NCI-H2029 (cell line): ENCODE measurements around the gene VDAC1.

Experiments
- DNase-seq: peaks from one replicate; lab custom pipeline; 2025; lab: John Stamatoyannopoulos, UW

Gene VDAC1

GRCh38 chr5:133926489-133927299 lies 78.1 kb downstream of the VDAC1 start:
- DNase-seq = no peak

DNA sequence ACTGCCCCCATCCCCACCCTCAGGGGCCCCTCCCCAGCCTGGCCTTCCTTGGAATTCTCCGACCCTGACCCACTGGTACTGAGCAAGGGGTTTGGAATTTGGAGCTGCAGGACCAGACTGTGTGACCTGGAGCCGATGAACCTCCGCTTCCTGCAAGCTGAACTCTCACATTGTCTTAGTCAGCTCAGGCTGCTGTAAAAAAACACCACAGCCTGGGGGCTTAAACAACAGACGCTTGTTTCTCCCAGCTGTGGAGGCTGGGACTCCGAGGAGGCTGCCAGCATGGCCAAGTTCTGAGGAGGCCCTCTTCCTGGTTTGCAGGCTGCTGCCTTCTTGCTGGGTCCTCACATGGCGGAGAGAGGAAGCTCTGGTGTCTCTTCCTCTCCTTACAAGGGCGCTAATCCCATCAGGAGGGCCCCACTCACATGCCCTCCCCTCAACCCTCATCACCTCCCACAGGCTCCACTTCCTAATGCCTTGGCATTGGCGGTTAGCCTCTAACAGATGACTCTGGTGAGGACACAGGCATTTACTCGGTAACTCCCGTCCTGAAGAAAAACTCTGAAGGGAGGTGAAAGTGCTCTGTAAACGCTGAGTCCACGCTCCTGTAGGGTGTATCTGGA lies 78.8 kb downstream of the VDAC1 start:
- DNase-seq = no peak

DNA sequence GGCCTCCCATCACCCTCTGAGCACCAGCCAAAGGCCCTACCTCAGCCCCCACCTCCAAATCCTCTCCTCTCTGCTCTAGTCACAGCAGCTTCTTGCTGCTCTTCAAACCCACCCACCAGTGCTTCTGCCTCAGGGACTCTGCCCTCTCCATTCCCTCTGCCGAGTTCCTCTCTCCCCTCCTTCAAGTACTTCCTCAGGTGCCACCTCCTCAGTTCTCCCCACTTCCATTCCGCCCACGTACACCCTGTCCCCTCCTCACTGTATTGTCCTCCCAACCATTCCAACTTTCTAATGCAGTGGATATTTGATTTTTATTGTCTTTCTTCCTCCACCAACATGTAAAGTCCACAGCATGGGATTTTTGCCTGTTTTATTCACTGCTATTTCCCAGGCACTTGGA lies 79.5 kb downstream of the VDAC1 start:
- no peak for DNase-seq

DNA sequence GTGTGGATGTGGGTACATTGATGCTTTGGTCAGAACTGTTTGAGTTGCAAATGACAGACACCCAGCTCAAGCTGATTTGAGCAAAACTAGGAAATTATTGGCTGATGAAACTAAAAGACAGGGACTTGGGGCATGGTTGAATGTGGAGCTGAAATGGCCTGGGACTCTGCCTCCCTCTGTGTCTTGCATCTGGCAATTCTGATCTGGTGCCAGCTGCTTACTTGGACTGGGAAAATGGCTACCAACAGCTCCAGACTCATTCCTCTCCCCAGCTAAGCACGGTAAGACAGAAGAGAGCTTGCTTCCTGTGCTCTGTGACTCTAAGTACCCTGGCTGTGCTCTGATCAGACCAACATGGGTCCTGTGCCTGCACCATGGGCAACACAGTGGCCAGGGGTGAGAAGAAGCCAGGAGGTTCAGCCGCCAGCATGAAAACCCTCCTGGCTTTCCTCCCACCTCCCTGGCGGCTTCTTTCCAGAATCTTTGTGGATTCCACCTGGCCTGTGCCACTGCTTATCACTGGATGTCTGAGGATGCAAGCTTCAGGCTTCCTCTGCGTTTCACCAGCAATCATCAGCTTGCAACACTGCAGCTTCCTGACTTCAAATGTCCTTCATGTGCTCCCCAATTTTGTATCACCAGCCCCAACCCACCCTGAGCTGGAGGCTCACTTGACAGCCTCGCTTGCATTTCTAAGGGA lies 80.4 kb downstream of the VDAC1 start:
- DNase-seq = no peak

- DNase-seq = no peak
Measured at GRCh38 chr5:133921979-133922378, 82.8 kb downstream of the VDAC1 start.
